HepG2 (cell line): ENCODE results near the gene CDK13. TPM values are rescaled to one million over a fixed set of nuclear protein-coding genes. Genes with fewer than 3 reads are reported as not detected.

ENCODE experiments used
- GATAD1 ChIP-seq: IDR thresholded peaks from 2 replicates; pipeline ENCODE4 v1.6.1; 2016; ENCODE audit warnings: missing genetic modification reagents, missing compliant biosample characterization
- ISX ChIP-seq: sonication (generic); formaldehyde crosslinking; conservative IDR thresholded peaks from 2 replicates; pipeline ENCODE4 v1.5.0; 2020; ENCODE audit warnings: missing genetic modification reagents
- JARID2 ChIP-seq: sonication (generic); formaldehyde crosslinking; IDR thresholded peaks from 2 replicates; pipeline ENCODE4 v1.8.1; 2023; ENCODE audit warnings: missing genetic modification reagents, inconsistent platforms; ENCODE audit not compliant: insufficient replicate concordance
- MED13 ChIP-seq: sonication (generic); formaldehyde crosslinking; IDR thresholded peaks from 2 replicates; pipeline ENCODE4 v1.5.0; 2020; ENCODE audit warnings: missing genetic modification reagents
- MZF1 ChIP-seq: sonication (generic); formaldehyde crosslinking; IDR thresholded peaks from 2 replicates; pipeline ENCODE4 v1.8.1; 2023; ENCODE audit warnings: mild to moderate bottlenecking, missing genetic modification reagents, borderline replicate concordance
- RBM39 ChIP-seq: fragments of 200-400 bp; formaldehyde crosslinking; IDR thresholded peaks from one replicate; pipeline ENCODE4 v1.6.1; 2018; ENCODE audit warnings: antibody characterized with exemption, mild to moderate bottlenecking, low read depth, low read length; ENCODE audit not compliant: poor library complexity, severe bottlenecking
- ZNF143 ChIP-seq: sonication (generic); formaldehyde crosslinking; IDR thresholded peaks from 2 replicates; pipeline ENCODE4 v1.4.0; 2020; ENCODE audit warnings: missing genetic modification reagents
- ZNF335 ChIP-seq: sonication (generic); formaldehyde crosslinking; IDR thresholded peaks from 2 replicates; pipeline ENCODE4 v1.4.0; 2020; ENCODE audit warnings: missing genetic modification reagents
- ZNF790 ChIP-seq: sonication (generic); formaldehyde crosslinking; IDR thresholded peaks from 2 replicates; pipeline ENCODE4 v1.8.0; 2022; ENCODE audit warnings: missing genetic modification reagents, mild to moderate bottlenecking, borderline replicate concordance
- polyA plus RNA-seq, 8 experiments: library from polyadenylated mRNA; depleted of rRNA in 3 of 8; stranded (reverse) in 7 of 8; unstranded in 1 of 8; fragments of >200 nt; fragmentation: Illumina TruSeq in 4 of 8; extraction: Trizol in 4 of 8; gene quantifications; 2 replicates each; pipeline versions ENCODE4 v1.2.1 to v1.2.3, GENCODE V29; 2011 to 2016; ENCODE audit warnings: low read depth in 4 of 8, missing spikeins in 1 of 8, mixed read lengths in 1 of 8; ENCODE audit not compliant: insufficient read depth in 1 of 8
- total RNA-seq, 5 experiments: library from RNA; depleted of rRNA; stranded (reverse); fragments of >200 nt; fragmentation: Illumina TruSeq; extraction: Trizol; gene quantifications; 2 replicates each; pipeline ENCODE4 v1.2.3, GENCODE V29; 2016; ENCODE audit warnings: low read depth in 1 of 5
- TF ChIP-seq, protein P1 (sequence below): sonication (generic); formaldehyde crosslinking; IDR thresholded peaks from 2 replicates; pipeline ENCODE4 v1.5.1; 2020; ENCODE audit warnings: mild to moderate bottlenecking, missing genetic modification reagents, moderate library complexity
- TF ChIP-seq, protein P2 (sequence below): sonication (generic); formaldehyde crosslinking; IDR thresholded peaks from 2 replicates; pipeline ENCODE4 v1.5.0; 2020; ENCODE audit warnings: mild to moderate bottlenecking, missing genetic modification reagents
- TF ChIP-seq, protein P3 (sequence below): IDR thresholded peaks from 2 replicates; pipeline ENCODE4 v1.6.1; 2018; ENCODE audit warnings: missing genetic modification reagents, mild to moderate bottlenecking, missing compliant biosample characterization
- TF ChIP-seq, protein P4 (sequence below): IDR thresholded peaks from 2 replicates; pipeline ENCODE4 v1.4.0; 2020; ENCODE audit warnings: mild to moderate bottlenecking, missing genetic modification reagents
- TF ChIP-seq, protein P5 (sequence below): sonication (generic); formaldehyde crosslinking; conservative IDR thresholded peaks from 2 replicates; pipeline ENCODE4 v1.4.0; 2020; ENCODE audit warnings: missing genetic modification reagents

Gene CDK13
- total and polyA plus RNA-seq, 2 of the 13 experiments (the other 11 are each of a cell fraction or from before 2014, with no cell fraction given), result 21.0 to 40.9 TPM

DNA sequence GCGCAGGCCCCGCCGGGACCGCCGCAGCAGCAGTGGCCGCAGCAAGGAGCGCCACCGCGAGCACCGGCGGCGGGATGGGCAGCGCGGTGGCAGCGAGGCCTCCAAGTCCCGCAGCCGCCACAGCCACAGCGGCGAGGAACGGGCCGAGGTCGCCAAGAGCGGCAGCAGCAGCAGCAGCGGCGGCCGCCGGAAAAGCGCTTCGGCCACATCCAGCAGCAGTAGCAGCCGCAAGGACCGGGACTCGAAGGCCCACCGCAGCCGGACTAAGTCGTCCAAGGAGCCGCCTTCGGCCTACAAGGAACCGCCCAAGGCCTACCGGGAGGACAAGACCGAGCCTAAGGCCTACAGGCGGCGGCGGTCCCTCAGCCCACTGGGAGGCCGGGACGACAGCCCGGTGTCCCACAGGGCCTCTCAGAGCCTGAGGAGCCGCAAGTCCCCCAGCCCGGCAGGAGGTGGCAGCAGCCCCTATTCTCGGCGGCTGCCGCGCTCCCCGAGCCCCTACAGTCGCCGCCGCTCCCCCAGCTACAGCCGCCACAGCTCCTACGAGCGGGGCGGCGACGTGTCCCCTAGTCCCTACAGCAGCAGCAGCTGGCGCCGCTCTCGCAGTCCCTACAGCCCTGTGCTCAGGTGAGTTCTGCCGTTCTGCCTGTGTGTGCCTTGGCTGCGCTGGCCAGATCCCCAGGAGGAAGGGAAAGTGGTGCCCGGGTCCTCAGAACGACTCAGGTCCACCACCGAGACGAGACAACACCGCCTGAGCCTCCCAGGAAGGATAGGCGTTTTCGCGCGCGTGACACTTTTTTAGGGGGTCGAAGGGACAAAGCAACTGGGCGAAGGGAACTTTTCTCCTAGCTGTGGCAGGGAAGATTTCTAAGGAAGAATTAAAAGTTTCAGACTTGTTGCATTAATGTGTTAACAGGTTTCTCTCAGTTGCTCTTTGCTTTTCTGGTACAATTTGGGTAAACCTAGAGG lies 1.5 kb downstream of the CDK13 start (continued):
- TF ChIP-seq, protein P1, sequence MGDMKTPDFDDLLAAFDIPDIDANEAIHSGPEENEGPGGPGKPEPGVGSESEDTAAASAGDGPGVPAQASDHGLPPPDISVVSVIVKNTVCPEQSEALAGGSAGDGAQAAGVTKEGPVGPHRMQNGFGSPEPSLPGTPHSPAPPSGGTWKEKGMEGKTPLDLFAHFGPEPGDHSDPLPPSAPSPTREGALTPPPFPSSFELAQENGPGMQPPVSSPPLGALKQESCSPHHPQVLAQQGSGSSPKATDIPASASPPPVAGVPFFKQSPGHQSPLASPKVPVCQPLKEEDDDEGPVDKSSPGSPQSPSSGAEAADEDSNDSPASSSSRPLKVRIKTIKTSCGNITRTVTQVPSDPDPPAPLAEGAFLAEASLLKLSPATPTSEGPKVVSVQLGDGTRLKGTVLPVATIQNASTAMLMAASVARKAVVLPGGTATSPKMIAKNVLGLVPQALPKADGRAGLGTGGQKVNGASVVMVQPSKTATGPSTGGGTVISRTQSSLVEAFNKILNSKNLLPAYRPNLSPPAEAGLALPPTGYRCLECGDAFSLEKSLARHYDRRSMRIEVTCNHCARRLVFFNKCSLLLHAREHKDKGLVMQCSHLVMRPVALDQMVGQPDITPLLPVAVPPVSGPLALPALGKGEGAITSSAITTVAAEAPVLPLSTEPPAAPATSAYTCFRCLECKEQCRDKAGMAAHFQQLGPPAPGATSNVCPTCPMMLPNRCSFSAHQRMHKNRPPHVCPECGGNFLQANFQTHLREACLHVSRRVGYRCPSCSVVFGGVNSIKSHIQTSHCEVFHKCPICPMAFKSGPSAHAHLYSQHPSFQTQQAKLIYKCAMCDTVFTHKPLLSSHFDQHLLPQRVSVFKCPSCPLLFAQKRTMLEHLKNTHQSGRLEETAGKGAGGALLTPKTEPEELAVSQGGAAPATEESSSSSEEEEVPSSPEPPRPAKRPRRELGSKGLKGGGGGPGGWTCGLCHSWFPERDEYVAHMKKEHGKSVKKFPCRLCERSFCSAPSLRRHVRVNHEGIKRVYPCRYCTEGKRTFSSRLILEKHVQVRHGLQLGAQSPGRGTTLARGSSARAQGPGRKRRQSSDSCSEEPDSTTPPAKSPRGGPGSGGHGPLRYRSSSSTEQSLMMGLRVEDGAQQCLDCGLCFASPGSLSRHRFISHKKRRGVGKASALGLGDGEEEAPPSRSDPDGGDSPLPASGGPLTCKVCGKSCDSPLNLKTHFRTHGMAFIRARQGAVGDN (CRISPR knock-in tag), result peak; percentile 59
- TF ChIP-seq ZNF790 (CRISPR knock-in tag) (no peak), RBM39 (peak; percentile 58), JARID2 (CRISPR knock-in tag) (no peak), MED13 (CRISPR knock-in tag) (no peak), ZNF143 (CRISPR knock-in tag) (no peak), ZNF335 (CRISPR knock-in tag) (no peak), GATAD1 (CRISPR knock-in tag) (no peak), MZF1 (no peak), ISX (no peak)
- TF ChIP-seq, protein P2, sequence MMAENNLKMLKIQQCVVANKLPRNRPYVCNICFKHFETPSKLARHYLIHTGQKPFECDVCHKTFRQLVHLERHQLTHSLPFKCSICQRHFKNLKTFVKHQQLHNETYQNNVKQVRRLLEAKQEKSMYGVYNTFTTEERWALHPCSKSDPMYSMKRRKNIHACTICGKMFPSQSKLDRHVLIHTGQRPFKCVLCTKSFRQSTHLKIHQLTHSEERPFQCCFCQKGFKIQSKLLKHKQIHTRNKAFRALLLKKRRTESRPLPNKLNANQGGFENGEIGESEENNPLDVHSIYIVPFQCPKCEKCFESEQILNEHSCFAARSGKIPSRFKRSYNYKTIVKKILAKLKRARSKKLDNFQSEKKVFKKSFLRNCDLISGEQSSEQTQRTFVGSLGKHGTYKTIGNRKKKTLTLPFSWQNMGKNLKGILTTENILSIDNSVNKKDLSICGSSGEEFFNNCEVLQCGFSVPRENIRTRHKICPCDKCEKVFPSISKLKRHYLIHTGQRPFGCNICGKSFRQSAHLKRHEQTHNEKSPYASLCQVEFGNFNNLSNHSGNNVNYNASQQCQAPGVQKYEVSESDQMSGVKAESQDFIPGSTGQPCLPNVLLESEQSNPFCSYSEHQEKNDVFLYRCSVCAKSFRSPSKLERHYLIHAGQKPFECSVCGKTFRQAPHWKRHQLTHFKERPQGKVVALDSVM, result 0 out of 2 replicates have a peak, but pooled peaks have one; percentile 23
- TF ChIP-seq, protein P3, sequence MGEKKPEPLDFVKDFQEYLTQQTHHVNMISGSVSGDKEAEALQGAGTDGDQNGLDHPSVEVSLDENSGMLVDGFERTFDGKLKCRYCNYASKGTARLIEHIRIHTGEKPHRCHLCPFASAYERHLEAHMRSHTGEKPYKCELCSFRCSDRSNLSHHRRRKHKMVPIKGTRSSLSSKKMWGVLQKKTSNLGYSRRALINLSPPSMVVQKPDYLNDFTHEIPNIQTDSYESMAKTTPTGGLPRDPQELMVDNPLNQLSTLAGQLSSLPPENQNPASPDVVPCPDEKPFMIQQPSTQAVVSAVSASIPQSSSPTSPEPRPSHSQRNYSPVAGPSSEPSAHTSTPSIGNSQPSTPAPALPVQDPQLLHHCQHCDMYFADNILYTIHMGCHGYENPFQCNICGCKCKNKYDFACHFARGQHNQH (CRISPR knock-in tag), result peak; percentile 52; the same call in 1 of the 2 replicates
- TF ChIP-seq, protein P4, sequence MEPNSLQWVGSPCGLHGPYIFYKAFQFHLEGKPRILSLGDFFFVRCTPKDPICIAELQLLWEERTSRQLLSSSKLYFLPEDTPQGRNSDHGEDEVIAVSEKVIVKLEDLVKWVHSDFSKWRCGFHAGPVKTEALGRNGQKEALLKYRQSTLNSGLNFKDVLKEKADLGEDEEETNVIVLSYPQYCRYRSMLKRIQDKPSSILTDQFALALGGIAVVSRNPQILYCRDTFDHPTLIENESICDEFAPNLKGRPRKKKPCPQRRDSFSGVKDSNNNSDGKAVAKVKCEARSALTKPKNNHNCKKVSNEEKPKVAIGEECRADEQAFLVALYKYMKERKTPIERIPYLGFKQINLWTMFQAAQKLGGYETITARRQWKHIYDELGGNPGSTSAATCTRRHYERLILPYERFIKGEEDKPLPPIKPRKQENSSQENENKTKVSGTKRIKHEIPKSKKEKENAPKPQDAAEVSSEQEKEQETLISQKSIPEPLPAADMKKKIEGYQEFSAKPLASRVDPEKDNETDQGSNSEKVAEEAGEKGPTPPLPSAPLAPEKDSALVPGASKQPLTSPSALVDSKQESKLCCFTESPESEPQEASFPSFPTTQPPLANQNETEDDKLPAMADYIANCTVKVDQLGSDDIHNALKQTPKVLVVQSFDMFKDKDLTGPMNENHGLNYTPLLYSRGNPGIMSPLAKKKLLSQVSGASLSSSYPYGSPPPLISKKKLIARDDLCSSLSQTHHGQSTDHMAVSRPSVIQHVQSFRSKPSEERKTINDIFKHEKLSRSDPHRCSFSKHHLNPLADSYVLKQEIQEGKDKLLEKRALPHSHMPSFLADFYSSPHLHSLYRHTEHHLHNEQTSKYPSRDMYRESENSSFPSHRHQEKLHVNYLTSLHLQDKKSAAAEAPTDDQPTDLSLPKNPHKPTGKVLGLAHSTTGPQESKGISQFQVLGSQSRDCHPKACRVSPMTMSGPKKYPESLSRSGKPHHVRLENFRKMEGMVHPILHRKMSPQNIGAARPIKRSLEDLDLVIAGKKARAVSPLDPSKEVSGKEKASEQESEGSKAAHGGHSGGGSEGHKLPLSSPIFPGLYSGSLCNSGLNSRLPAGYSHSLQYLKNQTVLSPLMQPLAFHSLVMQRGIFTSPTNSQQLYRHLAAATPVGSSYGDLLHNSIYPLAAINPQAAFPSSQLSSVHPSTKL, result no peak; the same call in 1 of the 2 replicates
- TF ChIP-seq, protein P5, sequence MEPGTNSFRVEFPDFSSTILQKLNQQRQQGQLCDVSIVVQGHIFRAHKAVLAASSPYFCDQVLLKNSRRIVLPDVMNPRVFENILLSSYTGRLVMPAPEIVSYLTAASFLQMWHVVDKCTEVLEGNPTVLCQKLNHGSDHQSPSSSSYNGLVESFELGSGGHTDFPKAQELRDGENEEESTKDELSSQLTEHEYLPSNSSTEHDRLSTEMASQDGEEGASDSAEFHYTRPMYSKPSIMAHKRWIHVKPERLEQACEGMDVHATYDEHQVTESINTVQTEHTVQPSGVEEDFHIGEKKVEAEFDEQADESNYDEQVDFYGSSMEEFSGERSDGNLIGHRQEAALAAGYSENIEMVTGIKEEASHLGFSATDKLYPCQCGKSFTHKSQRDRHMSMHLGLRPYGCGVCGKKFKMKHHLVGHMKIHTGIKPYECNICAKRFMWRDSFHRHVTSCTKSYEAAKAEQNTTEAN, result no peak
